Cortex of kidney (tissue), 1 donor: ENCODE results near the gene MYOG.

Experiments
- DNase-seq: peaks from one replicate; lab custom pipeline; 2025; lab: John Stamatoyannopoulos, UW

The MYOG gene

DNA sequence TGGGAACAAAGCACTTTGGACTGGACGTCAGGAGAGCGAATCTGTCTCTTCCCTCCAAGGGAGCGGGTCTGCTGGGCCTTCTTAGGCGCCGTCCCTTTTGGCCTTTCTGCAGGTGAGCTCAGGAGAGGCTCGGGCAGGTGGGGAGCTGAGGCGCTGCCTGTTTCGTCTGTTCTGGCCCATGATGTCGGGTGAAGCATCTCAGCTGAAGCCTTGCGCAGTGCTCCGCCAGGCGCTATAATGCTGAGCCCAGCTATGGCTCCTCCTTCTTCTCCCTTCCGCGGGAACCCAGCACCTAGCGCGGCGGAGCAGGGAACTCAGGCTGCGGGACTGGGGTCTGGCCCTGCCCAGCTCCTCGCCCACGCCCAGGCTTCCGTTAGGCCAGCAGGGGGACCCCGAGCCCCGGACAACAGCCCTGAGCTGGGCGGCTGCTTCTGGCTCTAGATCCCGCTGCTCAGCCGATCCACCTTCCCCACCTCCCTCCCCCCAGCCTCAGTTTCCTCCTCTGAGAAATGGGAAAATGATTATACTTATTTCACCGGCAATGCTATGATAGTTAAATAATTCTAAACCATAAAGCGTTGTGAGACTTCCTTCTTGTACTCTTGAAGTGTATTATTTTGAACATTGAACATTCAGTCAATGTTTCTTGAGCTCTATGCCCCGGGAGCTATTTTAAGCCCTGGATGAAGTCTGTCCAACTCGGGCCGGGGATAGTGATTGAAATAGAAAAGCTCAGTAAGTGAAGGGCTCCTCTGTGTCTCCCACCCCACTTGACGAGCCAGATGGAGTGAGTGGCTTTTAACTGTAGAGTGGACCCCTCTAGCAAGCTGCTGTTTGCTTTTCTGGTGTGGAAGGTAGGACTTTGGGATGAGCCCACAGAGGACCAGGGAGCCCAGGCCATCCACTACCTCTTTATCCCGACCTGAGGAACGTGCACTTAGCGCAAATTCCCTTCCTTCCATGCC is 32.1 kb upstream of the MYOG start:
- no peak for DNase-seq

DNA sequence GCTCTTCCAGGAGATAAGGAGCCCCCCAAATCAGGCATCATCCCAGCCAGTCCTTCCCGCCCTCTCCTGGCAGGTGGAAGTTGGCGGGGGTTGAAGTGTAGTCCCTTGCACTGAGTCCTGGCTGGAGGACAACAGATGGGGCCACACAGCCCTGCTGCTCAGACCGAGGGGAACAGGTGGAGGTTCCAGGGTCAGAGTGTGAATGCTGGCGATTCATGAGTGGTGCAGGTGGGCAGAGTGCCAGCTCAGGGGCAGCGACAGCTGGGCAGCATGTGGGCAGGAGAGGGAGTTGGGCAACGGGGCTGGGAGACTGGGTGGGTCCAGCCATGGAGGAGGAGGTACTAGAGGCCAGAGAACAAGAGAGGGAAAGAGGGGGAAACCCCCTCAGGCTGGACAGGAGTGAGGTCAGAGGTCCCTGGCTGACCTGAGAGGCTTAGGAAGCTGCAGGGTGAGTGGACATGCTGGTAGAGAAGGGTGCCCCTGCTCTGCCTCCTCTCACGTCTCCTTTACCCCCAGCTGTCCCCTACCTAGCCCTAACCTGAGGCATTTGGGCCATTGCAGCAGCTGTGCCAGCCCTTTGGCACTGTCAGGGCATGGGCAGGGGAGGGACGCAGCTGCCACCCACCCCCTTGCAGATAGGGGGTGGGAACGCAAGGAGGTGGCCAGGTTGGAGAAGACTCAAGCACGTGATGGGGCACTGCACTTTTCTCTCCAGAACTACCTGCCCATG is 30.4 kb upstream of the MYOG start:
- no peak for DNase-seq

DNA sequence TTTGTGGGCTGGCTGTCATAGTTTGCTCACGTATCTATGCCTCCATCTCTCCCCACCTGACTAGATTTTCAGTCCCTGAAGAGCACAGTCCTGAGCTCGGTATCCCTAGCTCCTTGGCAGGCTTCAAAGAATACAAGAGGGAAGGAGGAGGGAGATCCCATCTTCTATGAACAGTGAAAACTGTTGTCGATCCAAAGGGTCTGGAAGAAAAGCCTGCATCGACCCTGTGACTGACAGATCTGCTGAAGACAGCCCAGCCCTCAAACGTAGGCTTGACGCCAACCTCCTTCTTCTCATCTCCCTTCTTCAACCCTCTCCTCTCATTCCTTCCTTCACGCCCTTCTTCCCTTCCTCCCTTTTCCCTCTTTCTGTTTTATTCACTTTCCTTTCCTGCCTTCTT is 28.4 kb upstream of the MYOG start:
- no peak for DNase-seq

- no peak for DNase-seq
These were observed 27.5 kb upstream of the MYOG start for GRCh38 chr1:203113308-203113707.

- no peak for DNase-seq
These were observed 26.7 kb upstream of the MYOG start for GRCh38 chr1:203112475-203112874.

DNA sequence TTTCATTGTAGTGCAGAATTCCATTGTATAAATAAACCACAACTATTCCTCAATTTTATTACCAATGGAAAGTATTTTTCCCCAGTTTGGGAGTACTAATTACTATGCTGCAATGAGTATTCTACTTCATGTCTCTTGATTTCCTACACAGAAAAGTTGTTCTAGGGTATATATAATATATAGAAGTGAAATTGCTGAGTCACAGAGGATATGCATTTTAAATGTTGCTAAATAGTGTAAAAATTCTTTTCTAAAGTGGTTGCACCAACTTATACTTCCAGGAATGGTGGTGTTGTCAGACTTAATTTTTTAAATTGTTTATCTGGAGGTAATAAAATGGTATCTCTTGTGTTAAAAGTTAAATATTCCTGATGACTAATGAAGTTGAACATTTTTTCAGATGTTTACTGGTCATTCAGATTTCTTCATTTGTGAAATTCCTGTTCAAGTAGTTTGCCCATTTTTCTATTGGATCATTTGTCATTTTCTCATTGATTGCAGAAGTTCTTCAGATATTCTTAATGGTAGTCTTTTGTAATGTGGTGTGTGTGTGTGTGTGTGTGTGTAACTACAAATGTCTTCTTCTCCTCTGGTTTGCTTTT is 19.1 kb upstream of the MYOG start:
- no peak for DNase-seq

GRCh38 chr1:203103829-203104495 is 18.1 kb upstream of the MYOG start:
- no peak for DNase-seq

GRCh38 chr1:203103216-203103615 is 17.4 kb upstream of the MYOG start:
- no peak for DNase-seq

GRCh38 chr1:203101813-203102634 is 16.2 kb upstream of the MYOG start:
- DNase-seq = no peak

DNA sequence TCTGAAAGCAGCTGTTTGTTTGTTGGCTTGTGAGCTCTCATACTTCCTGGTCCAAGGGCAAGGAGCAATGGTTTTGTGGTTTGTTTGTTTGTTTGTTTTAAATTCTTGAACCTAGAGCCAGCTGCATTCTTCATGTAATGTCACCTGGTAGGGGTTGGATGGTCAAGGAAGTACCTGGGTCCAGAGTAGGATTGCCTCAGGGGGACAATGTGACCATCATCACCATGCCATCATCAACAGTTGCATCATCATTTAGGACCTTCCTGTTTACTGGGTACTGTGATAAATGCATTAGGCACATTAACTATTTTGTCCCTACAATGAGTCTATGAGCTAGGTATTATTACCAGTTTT is 14.7 kb upstream of the MYOG start:
- DNase-seq = no peak

GRCh38 chr1:203099805-203100515 is 14.1 kb upstream of the MYOG start:
- DNase-seq = no peak

DNA sequence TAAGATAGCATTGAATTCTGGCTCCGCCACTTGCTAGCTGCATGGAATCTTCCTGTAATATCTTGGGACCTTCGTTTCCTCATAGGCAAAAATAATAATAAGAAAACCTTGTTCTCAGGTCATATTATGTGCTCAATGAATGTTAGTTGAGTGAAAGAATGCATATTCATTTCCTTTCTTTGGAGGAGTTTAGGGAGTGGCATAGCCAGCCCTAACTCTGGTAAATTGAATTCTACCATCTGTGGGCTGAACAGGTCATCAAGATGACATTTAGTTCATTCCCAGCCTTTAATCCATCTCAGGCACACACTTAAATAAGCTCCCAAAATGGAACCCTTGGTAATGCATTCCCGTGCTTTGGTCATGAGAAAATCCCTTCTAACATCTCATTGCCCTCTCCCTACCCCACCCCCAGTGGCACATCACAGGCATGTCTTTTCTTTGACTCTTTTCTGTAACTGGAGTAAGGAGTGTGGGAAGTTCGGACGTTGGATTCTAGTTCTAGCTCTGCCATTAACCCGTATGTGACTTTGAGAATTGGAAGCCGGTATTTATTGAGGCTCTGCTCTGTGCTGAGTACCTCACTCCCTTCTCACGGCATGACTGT is 13.2 kb upstream of the MYOG start:
- no peak for DNase-seq

GRCh38 chr1:203098445-203098844 is 12.6 kb upstream of the MYOG start:
- DNase-seq = no peak

GRCh38 chr1:203097001-203097400 is 11.2 kb upstream of the MYOG start:
- no peak for DNase-seq

DNA sequence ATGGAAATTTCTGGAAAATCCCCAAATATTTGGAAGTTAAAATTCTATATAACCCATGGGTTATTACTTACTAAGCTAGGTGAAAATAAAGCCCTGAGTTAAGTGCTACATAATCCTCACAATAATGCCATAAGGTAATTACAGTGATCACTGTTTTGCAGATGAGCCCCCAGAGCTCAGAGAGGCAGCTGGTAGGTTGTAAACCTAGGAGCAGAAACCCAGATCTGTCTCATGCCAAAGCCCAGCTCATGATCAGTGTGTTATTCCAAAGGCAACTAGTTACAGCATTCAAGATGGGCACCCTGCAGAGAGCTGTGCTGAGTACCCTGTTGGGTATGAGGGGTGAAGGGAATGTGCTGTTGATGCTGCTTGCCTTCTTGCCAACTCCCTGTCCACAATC is 10.8 kb upstream of the MYOG start:
- DNase-seq = no peak

DNA sequence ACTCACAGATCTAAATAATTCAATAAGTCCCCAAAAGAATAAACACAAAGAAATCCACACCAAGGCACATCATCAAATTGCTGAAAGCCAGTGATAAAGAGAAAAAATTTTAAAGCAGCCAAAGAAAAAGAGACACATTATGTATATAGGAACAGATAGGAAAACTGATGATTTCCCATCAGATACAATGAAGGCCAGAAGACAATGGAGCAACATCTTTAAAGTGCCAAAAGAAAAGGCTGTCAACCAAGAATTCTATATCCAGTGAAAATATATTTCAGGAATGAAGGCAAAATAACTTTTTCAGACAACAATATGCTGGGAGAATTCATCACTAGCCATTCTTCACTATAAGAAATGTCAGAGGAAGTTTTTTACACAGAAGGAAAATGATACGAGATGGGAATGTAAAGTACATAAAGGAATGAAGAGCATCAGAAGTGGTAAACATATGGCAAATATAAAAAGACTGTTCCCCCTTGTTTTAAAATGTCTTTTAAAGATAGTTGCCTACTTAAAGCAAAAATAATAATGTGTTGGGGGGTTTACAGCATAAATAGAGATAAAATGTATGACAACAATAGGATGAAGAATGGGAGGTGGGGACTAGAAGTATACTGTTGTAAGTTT is 9.4 kb upstream of the MYOG start:
- DNase-seq = no peak

GRCh38 chr1:203093754-203094410 is 8.1 kb upstream of the MYOG start:
- DNase-seq = no peak

DNA sequence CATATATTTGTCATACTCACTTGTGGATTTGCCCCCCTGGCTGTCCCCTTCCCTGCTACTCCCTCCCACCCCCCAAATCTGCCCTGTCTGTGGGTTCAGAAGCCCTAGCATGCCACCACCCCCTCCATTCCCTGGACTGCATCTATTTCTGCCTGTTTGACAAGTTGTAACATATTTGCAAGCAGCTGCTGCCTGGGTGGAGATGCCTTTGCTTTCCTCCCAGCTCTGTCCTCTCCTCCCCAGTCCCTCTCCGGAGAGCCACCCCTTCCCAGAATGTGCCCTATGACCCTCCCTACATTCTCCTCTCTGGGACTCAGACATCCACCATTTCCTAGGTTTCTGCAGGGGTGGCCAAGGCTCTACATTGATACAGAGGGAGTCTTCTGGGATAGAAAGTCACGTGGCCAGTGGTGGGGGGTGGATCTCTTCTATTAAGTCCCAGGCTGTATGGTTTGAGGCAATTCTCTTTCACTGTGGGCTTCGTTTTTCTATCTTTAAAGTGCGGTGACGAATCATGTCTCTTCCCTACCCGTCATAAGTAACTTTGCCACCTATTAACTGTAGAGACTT is 6.0 kb upstream of the MYOG start:
- no peak for DNase-seq

DNA sequence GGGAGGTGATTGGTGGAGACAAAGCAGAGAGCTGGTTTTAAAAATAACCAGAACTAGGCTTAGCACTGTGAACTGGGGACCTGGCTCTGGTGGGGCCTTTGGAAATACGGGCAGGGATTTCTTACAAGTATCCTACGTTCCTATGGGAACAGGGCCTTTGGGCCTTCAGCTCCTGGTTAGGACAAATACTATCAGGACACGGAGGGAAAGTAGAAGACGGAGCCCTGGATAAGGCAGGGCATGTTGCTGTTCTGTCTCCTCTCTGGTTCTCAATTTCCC is 5.3 kb upstream of the MYOG start:
- no peak for DNase-seq
